ENCODE data around the gene CCDC3.

Gene CCDC3

DNA sequence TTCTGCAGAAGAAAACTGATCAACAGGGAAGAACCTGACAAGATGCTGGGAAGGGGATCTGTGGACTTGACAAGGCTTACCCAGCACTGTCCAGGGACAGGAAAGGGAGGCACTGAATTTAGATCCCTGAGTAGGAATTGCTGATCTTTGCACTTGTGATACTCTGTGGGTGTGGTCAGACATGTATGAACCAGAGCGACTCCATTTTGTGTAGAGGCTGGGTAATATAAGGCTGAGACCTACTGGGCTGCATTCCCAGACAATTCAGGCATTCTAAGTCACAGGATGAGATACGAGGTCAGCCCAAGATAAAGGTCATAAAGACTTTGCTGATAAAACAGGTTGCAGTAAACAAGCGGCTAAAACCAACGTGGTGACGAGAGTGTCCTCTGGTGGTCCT lies 60.7 kb downstream of the CCDC3 start:
- Histone ChIP-seq H3K27ac (ENCODE audit: low read depth, low read length) (no peak overlapping the region), H3K9me3 (ENCODE audit: low read length) (no peaks in the 10 kb centered on the region), H3K4me3 (ENCODE audit: low read depth in 1 of 2, low read length in 2 of 2) (no peak overlapping the region), H3K9ac (ENCODE audit: low read length) (no peak overlapping the region), H3K36me3 (ENCODE audit: insufficient read depth, low read length) (no peaks in the 10 kb centered on the region), H3K4me1 (ENCODE audit: insufficient read depth, low read length) (no peaks in the 10 kb centered on the region), H3K27me3 (ENCODE audit: control insufficient read depth in 1 of 2, insufficient read depth in 2 of 2, low read length in 2 of 2) (no peaks in the 10 kb centered on the region)

DNA sequence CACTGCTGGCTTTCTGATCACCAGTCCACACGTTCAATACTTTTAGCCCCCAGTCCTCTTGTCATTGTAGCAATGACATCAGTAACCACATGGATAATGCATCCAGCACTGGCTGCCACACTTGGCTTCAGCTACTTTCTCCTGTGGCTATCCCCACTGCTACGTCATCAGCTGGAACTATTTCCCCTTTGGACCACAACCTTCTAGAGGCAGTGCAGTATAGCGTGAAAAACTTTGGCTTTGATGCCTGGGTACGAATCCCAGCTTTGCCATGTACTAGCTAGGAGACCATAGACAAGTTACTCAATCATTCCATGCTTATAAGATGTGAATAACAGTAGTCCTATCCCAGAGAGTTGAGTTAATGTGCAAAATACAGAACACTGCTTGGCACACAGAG lies 63.2 kb downstream of the CCDC3 start:
- no peak overlapping the region for H3K4me3 ChIP-seq (ENCODE audit: low read depth in 1 of 2, low read length in 2 of 2)
- H3K9ac ChIP-seq (ENCODE audit: low read length), result no peak overlapping the region
- no peaks in the 10 kb centered on the region for H3K9me3 ChIP-seq (ENCODE audit: low read length)
- no peaks in the 10 kb centered on the region for H3K4me1 ChIP-seq (ENCODE audit: insufficient read depth, low read length)
- H3K36me3 ChIP-seq (ENCODE audit: insufficient read depth, low read length), result no peaks in the 10 kb centered on the region
- H3K27ac ChIP-seq (ENCODE audit: low read depth, low read length), result no peak overlapping the region
- H3K27me3 ChIP-seq (ENCODE audit: control insufficient read depth in 1 of 2, insufficient read depth in 2 of 2, low read length in 2 of 2), result no peaks in the 10 kb centered on the region

DNA sequence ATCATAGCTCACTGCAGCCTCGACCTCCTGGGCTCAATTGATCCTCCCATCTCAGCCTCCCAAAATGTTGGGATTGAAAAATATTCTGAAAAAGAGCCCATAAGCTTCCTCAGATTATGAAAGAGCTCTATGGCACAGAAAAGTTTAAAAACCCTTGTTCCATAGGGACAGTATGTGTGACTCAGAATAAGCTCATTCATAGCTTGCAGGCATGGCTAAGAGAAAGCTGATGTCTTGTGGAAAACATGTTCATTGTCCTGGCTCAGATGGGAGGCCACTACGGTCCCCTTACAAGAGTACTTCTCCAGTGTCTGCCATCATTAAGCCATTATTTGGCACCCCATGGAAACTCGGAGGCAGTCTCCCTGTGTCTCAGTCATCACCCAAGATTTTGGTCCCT lies 64.0 kb downstream of the CCDC3 start:
- no peaks in the 10 kb centered on the region for H3K27me3 ChIP-seq (ENCODE audit: control insufficient read depth in 1 of 2, insufficient read depth in 2 of 2, low read length in 2 of 2)
- no peaks in the 10 kb centered on the region for H3K36me3 ChIP-seq (ENCODE audit: insufficient read depth, low read length)
- no peak overlapping the region for H3K9ac ChIP-seq (ENCODE audit: low read length)
- H3K4me1 ChIP-seq (ENCODE audit: insufficient read depth, low read length), result no peaks in the 10 kb centered on the region
- no peaks in the 10 kb centered on the region for H3K9me3 ChIP-seq (ENCODE audit: low read length)
- H3K27ac ChIP-seq (ENCODE audit: low read depth, low read length), result no peak overlapping the region
- no peak overlapping the region for H3K4me3 ChIP-seq (ENCODE audit: low read depth in 1 of 2, low read length in 2 of 2)

DNA sequence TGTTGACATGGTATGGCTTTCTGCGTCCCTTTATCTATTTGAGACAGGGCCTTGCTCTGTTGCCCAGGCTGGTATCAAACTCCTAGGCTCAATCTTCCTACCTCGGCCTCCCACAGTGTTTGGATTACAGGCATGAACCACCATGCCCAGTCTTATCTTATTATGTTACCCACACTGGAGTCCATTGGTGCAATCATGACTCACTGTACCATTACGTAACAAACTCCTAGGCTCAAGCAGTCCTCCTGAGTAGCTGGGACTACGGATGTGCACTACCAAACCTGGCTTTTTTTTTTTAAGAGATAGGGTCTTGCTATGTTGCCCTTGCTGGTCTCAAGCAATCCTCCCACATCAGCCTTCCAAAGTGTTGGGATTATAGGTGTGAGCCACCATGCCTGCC lies 66.7 kb downstream of the CCDC3 start:
- no peaks in the 10 kb centered on the region for H3K36me3 ChIP-seq (ENCODE audit: insufficient read depth, low read length)
- no peak overlapping the region for H3K4me3 ChIP-seq (ENCODE audit: low read depth in 1 of 2, low read length in 2 of 2)
- H3K9ac ChIP-seq (ENCODE audit: low read length), result no peak overlapping the region
- no peaks in the 10 kb centered on the region for H3K9me3 ChIP-seq (ENCODE audit: low read length)
- H3K27me3 ChIP-seq (ENCODE audit: control insufficient read depth in 1 of 2, insufficient read depth in 2 of 2, low read length in 2 of 2), result no peaks in the 10 kb centered on the region
- no peaks in the 10 kb centered on the region for H3K4me1 ChIP-seq (ENCODE audit: insufficient read depth, low read length)
- H3K27ac ChIP-seq (ENCODE audit: low read depth, low read length), result no peak overlapping the region

DNA sequence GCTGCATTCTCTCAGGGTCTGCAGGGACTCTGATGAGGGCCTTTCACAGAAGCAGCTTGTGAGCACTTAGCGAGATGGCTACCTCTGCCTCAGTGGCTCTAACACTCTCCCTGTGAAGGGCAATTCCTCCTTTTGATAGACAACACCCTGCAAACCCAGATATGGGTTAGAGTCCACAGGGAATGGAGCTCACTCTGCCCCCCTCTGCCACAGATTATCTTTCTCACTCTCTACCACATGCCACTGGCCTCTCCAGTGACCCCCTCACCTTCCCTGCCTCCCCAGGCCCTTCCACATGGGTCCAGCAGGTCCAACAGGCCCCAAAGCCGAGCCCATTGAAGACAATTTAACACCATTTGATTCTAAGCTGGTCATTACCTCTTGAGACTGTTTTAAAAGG lies 72.1 kb downstream of the CCDC3 start:
- Histone ChIP-seq H3K4me3 (ENCODE audit: low read depth in 1 of 2, low read length in 2 of 2) (no peak overlapping the region), H3K4me1 (ENCODE audit: insufficient read depth, low read length) (no peaks in the 10 kb centered on the region)

DNA sequence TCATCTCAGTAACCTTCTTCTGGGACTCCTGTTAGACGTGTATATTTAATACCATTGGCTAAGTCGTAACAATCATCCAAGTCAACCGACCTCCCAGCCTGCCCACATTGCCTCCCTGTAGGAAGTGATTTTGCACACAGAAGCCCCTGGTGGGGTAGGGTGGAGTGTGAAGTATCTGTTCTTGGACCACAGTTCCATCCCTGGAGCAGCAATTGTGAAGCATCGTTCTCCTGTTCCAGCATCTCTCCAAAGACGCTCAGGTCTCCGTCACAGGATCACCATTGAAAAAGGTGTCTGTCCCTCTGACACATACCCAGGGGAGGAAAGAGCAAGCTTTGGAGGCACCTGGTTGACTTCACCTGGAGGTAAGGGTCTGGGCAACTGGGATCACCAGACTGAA lies 72.9 kb downstream of the CCDC3 start:
- H3K4me1 ChIP-seq (ENCODE audit: insufficient read depth, low read length), result no peaks in the 10 kb centered on the region
- no peaks in the 10 kb centered on the region for H3K27me3 ChIP-seq (ENCODE audit: control insufficient read depth in 1 of 2, insufficient read depth in 2 of 2, low read length in 2 of 2)
- no peak overlapping the region for H3K4me3 ChIP-seq (ENCODE audit: low read depth in 1 of 2, low read length in 2 of 2)
- no peaks in the 10 kb centered on the region for H3K36me3 ChIP-seq (ENCODE audit: insufficient read depth, low read length)
- H3K9ac ChIP-seq (ENCODE audit: low read length), result no peak overlapping the region
- no peaks in the 10 kb centered on the region for H3K9me3 ChIP-seq (ENCODE audit: low read length)
- H3K27ac ChIP-seq (ENCODE audit: low read depth, low read length), result no peak overlapping the region

More for the DNA sequence above, 72.1 kb downstream of the CCDC3 start:
- H3K9ac ChIP-seq (ENCODE audit: low read length), result no peak overlapping the region
- H3K27ac ChIP-seq (ENCODE audit: low read depth, low read length), result no peak overlapping the region
- no peaks in the 10 kb centered on the region for H3K27me3 ChIP-seq (ENCODE audit: control insufficient read depth in 1 of 2, insufficient read depth in 2 of 2, low read length in 2 of 2)
- H3K36me3 ChIP-seq (ENCODE audit: insufficient read depth, low read length), result no peaks in the 10 kb centered on the region
- H3K9me3 ChIP-seq (ENCODE audit: low read length), result no peaks in the 10 kb centered on the region

DNA sequence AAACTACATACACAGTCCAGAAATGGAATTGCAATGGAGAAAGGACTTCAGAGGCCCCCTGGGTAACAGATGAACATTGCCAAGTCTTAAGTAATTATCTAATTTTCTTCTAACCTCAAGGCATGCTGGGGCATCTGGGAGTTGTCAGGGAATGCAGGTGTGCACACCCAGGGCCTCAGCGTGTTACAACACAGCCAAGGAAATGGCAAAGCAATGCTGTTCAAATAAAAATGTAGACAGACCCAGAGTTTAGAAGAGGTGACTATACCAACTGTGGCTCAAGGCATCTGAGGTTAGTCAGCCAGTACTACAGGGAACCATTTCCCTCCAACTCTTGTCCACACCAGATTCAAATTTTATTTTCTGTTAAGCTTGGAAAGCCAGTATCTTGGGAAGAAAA lies 73.6 kb downstream of the CCDC3 start:
- no peaks in the 10 kb centered on the region for H3K36me3 ChIP-seq (ENCODE audit: insufficient read depth, low read length)
- H3K4me3 ChIP-seq (ENCODE audit: low read depth in 1 of 2, low read length in 2 of 2), result no peak overlapping the region
- no peaks in the 10 kb centered on the region for H3K9me3 ChIP-seq (ENCODE audit: low read length)
- no peak overlapping the region for H3K9ac ChIP-seq (ENCODE audit: low read length)
- no peaks in the 10 kb centered on the region for H3K4me1 ChIP-seq (ENCODE audit: insufficient read depth, low read length)
- no peak overlapping the region for H3K27ac ChIP-seq (ENCODE audit: low read depth, low read length)
- H3K27me3 ChIP-seq (ENCODE audit: control insufficient read depth in 1 of 2, insufficient read depth in 2 of 2, low read length in 2 of 2), result no peaks in the 10 kb centered on the region

DNA sequence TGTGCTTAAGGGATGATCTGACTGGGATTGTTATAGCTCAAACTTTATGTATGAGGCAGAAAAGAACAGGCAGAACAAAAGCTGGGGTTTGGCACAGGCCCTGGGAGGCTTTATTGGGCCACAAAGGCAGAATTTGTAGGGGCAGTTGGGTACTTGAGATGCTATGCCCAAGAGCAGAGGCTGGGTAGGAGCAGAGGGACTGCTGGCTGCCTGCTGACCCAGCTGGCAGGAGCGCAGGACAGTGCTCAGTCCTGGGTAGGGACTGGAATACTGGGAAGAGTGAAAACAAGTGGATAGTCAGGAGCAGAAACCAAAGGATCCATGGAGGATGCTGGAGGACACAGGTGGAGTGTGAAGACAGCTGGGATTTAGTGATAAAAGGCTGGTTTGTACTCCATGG lies 75.7 kb downstream of the CCDC3 start:
- no peak overlapping the region for H3K9ac ChIP-seq (ENCODE audit: low read length)
- no peak overlapping the region for H3K27ac ChIP-seq (ENCODE audit: low read depth, low read length)
- H3K9me3 ChIP-seq (ENCODE audit: low read length), result no peaks in the 10 kb centered on the region
- no peaks in the 10 kb centered on the region for H3K4me1 ChIP-seq (ENCODE audit: insufficient read depth, low read length)
- no peak overlapping the region for H3K4me3 ChIP-seq (ENCODE audit: low read depth in 1 of 2, low read length in 2 of 2)
- no peaks in the 10 kb centered on the region for H3K36me3 ChIP-seq (ENCODE audit: insufficient read depth, low read length)
- no peaks in the 10 kb centered on the region for H3K27me3 ChIP-seq (ENCODE audit: control insufficient read depth in 1 of 2, insufficient read depth in 2 of 2, low read length in 2 of 2)

DNA sequence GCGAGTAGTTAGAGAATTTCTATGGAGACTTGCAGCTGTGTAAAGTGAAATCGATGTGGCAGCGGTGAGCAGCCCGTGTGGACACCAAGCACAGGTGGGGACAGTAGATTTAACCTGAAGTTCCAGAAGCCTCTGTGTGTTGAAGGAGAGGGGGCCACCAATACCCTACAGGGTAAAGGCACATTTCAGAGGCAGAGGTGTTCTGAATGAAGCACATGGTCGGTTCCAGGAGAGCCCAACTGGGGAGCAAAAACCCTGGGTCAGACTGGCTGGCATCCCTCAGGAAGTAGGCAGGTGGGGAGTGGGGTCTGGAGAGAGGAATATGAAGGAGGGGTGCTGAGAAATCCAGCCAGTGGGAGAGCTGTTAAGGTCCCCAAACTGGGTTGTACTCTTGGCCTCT lies 76.6 kb downstream of the CCDC3 start:
- no peak overlapping the region for H3K27ac ChIP-seq (ENCODE audit: low read depth, low read length)
- no peaks in the 10 kb centered on the region for H3K4me1 ChIP-seq (ENCODE audit: insufficient read depth, low read length)
- H3K9me3 ChIP-seq (ENCODE audit: low read length), result no peaks in the 10 kb centered on the region
- H3K9ac ChIP-seq (ENCODE audit: low read length), result no peak overlapping the region
- H3K27me3 ChIP-seq (ENCODE audit: control insufficient read depth in 1 of 2, insufficient read depth in 2 of 2, low read length in 2 of 2), result no peaks in the 10 kb centered on the region
- no peaks in the 10 kb centered on the region for H3K36me3 ChIP-seq (ENCODE audit: insufficient read depth, low read length)
- no peak overlapping the region for H3K4me3 ChIP-seq (ENCODE audit: low read depth in 1 of 2, low read length in 2 of 2)

DNA sequence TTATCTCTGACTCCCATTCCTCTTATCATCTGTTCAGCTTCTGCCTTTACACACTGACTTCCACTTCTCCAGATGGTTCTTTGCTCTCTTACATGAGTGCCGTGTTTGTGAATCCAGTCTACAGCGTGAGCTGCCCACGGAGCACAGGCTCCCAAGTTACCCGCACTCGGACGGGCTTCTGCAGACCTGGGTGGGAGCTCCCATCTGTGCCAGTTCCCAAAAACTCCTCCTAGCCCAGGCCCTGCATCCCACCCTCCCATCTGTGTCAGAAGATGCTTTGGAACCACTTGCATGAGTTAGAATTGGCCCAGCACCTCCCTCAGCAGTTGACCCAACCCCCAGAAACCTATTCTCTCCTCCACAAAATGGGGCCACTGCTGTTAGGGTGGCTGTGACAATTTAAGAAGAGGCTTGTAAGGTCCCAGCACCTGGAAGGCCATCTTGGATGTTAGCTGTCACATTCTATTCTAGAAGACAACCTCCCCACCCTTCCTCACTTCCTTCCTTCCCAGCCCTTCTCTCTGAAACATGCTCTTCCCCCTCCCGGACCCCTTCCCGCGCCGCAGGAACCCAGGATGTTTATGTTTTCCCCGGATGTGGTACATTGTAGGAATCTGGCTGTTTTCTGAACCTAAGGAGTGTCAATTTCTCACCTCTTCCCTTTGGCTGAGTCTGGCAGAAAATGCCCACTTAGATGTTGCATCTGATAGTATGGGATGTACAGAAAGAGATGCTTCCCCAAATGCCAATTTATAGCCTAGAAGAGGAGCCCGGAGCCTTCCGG lies 79.2 kb downstream of the CCDC3 start:
- Histone ChIP-seq H3K27me3 (ENCODE audit: control insufficient read depth in 1 of 2, insufficient read depth in 2 of 2, low read length in 2 of 2) (no peaks in the 10 kb centered on the region), H3K4me1 (ENCODE audit: insufficient read depth, low read length) (no peaks in the 10 kb centered on the region), H3K9ac (ENCODE audit: low read length) (no peak overlapping the region), H3K27ac (ENCODE audit: low read depth, low read length) (no peak overlapping the region), H3K36me3 (ENCODE audit: insufficient read depth, low read length) (no peaks in the 10 kb centered on the region), H3K4me3 (ENCODE audit: low read depth in 1 of 2, low read length in 2 of 2) (no peak overlapping the region), H3K9me3 (ENCODE audit: low read length) (no peaks in the 10 kb centered on the region)

DNA sequence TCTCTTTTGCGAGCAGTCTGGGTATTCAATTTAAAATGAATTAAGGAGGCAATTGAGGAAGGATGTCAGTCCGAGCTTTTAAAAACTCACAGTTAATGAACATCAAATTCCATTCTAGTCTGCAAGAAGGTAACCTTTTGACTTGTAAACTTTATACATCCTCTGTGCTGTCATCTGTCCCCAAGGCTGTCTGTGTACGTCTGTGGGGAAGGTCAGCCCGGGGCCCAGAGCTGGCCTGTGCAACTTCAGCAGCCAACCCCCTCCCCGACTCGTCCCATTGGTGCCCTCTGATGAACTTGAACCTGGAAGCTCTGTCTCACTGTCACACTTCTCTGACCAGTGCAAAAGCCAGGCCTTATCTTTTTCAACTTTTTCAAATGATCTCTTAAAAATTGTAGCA lies 80.3 kb downstream of the CCDC3 start:
- H3K9ac ChIP-seq (ENCODE audit: low read length), result no peak overlapping the region
- no peak overlapping the region for H3K4me3 ChIP-seq (ENCODE audit: low read depth in 1 of 2, low read length in 2 of 2)
- H3K9me3 ChIP-seq (ENCODE audit: low read length), result no peaks in the 10 kb centered on the region
- no peaks in the 10 kb centered on the region for H3K4me1 ChIP-seq (ENCODE audit: insufficient read depth, low read length)
- H3K36me3 ChIP-seq (ENCODE audit: insufficient read depth, low read length), result no peaks in the 10 kb centered on the region
- no peaks in the 10 kb centered on the region for H3K27me3 ChIP-seq (ENCODE audit: control insufficient read depth in 1 of 2, insufficient read depth in 2 of 2, low read length in 2 of 2)
- no peak overlapping the region for H3K27ac ChIP-seq (ENCODE audit: low read depth, low read length)

DNA sequence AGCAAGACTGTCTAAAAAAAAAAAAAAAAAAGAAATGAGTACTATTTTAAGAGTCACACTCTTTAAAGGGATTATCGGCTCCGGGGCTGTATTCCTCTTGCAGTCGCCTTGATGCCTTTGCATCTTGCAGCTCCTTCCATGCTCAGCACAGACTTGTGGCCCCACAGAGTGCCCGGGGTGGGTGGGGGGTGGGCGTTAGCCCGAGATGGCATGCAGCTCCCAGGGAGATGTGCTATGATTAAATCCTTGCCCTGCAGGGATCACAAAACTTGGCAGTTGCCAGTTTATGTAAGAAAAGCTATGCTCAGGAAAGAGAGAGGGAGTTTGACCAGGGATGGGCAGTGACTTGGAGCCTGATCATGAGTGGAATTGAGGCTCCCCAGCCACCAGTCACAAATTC lies 81.9 kb downstream of the CCDC3 start:
- Histone ChIP-seq H3K4me1 (ENCODE audit: insufficient read depth, low read length) (no peaks in the 10 kb centered on the region), H3K9me3 (ENCODE audit: low read length) (no peaks in the 10 kb centered on the region), H3K36me3 (ENCODE audit: insufficient read depth, low read length) (no peaks in the 10 kb centered on the region), H3K27me3 (ENCODE audit: control insufficient read depth in 1 of 2, insufficient read depth in 2 of 2, low read length in 2 of 2) (no peaks in the 10 kb centered on the region), H3K4me3 (ENCODE audit: low read depth in 1 of 2, low read length in 2 of 2) (no peak overlapping the region), H3K9ac (ENCODE audit: low read length) (no peak overlapping the region), H3K27ac (ENCODE audit: low read depth, low read length) (no peak overlapping the region)
